Endothelial cell (in vitro differentiated cells): ENCODE data around the gene NEURL1. TPM values are rescaled to one million over a fixed set of nuclear protein-coding genes. Genes with fewer than 3 reads are reported as not detected.
"Not testable (repeated sequence)": the region's sequence is repeated elsewhere in the genome, so short reads cannot be mapped to it uniquely, and the experiment has no call there.

Experiments
- DNase-seq: peaks from one replicate; pipeline ENCODE4 v3.0.0; 2021; ENCODE audit warnings: low spot score
- H3K27ac Mint-ChIP-seq: one replicate; pipeline ENCODE4 v1.8.0; 2021; ENCODE audit warnings: mixed read lengths, inconsistent platforms; ENCODE audit not compliant: unreplicated experiment
- H3K27me3 Mint-ChIP-seq: one replicate; pipeline ENCODE4 v1.8.0; 2021; ENCODE audit warnings: mild to moderate bottlenecking, moderate library complexity, mixed read lengths, inconsistent platforms; ENCODE audit not compliant: unreplicated experiment
- H3K36me3 Mint-ChIP-seq: one replicate; pipeline ENCODE4 v1.8.0; 2021; ENCODE audit warnings: mild to moderate bottlenecking, low read depth, mixed read lengths, inconsistent platforms; ENCODE audit not compliant: unreplicated experiment
- H3K4me1 Mint-ChIP-seq: one replicate; pipeline ENCODE4 v1.8.0; 2021; ENCODE audit warnings: mild to moderate bottlenecking, mixed read lengths, inconsistent platforms; ENCODE audit not compliant: unreplicated experiment
- H3K4me3 Mint-ChIP-seq: one replicate; pipeline ENCODE4 v1.8.0; 2021; ENCODE audit warnings: mild to moderate bottlenecking, mixed read lengths, inconsistent platforms; ENCODE audit not compliant: unreplicated experiment
- H3K9me3 Mint-ChIP-seq: one replicate; pipeline ENCODE4 v1.8.0; 2021; ENCODE audit warnings: mixed read lengths, inconsistent platforms; ENCODE audit not compliant: unreplicated experiment
- CTCF ChIP-seq: fragments of 200-600 bp; sonication (generic); IDR thresholded peaks from one replicate; pipeline ENCODE4 v1.5.0; 2021; ENCODE audit warnings: antibody characterized with exemption; ENCODE audit not compliant: unreplicated experiment
- total RNA-seq: library from RNA; stranded (reverse); fragmentation: NEBNext Ultra II Directional; extraction: Animal tissue kit (Norgen Biotek cat#: 25700); gene quantifications from one replicate; pipeline ENCODE4 v1.2.1, GENCODE V29; 2021; ENCODE audit not compliant: unreplicated experiment

NEURL1 gene
- total RNA-seq, 1 donor from 2014 or later: 0.69 TPM

- no peak for TF ChIP-seq CTCF
Observed at GRCh38 chr10:103476046-103476768, 17.3 kb upstream of the NEURL1 start.

GRCh38 chr10:103478671-103479070, 14.8 kb upstream of the NEURL1 start:
- TF ChIP-seq CTCF: no peak
- Mint-ChIP-seq H3K4me3 (no peak overlapping the region), H3K27ac (no peak overlapping the region), H3K4me1 (no peaks in the 10 kb centered on the region), H3K27me3 (peaks cover 5% of the 10 kb centered on the region), H3K9me3 (no peaks in the 10 kb centered on the region), H3K36me3 (no peaks in the 10 kb centered on the region)
- no peak for DNase-seq

More at GRCh38 chr10:103476046-103476768, 17.3 kb upstream of the NEURL1 start:
- peak; percentile 46 for DNase-seq
- no peaks in the 10 kb centered on the region for H3K36me3 Mint-ChIP-seq
- H3K4me3 Mint-ChIP-seq: no peak overlapping the region
- peaks cover 5% of the 10 kb centered on the region for H3K27me3 Mint-ChIP-seq
- H3K4me1 Mint-ChIP-seq: no peaks in the 10 kb centered on the region
- H3K27ac Mint-ChIP-seq: no peak overlapping the region
- H3K9me3 Mint-ChIP-seq: no peaks in the 10 kb centered on the region

- H3K4me3 Mint-ChIP-seq: no peak within 1 kb of the TSS
- H3K9me3 Mint-ChIP-seq: no peaks in the 10 kb centered on the region
- no peak for TF ChIP-seq CTCF
- H3K27me3 Mint-ChIP-seq: peaks cover 5% of the 10 kb centered on the region
- H3K4me1 Mint-ChIP-seq: no peaks in the 10 kb centered on the region
- no peak for DNase-seq
- H3K27ac Mint-ChIP-seq: no peak within 1 kb of the TSS
- no peaks in the 10 kb centered on the region for H3K36me3 Mint-ChIP-seq
Observed at GRCh38 chr10:103479135-103479534, 14.4 kb upstream of the NEURL1 start, which contains the start of gene CALHM3. TSS of gene CALHM3 (minus strand) at chr10:103479240. CDS start at chr10:103479032, 208 bp downstream.

- no peaks in the 10 kb centered on the region for H3K36me3 Mint-ChIP-seq
- H3K4me3 Mint-ChIP-seq: no peak overlapping the region
- no peaks in the 10 kb centered on the region for H3K9me3 Mint-ChIP-seq
- TF ChIP-seq CTCF: no peak
- H3K27ac Mint-ChIP-seq: no peak overlapping the region
- no peaks in the 10 kb centered on the region for H3K4me1 Mint-ChIP-seq
- no peak for DNase-seq
- H3K27me3 Mint-ChIP-seq: peaks cover 5% of the 10 kb centered on the region
Observed at GRCh38 chr10:103480521-103480920, 13.0 kb upstream of the NEURL1 start.

- H3K4me3 Mint-ChIP-seq: no peak overlapping the region
- peak; percentile 50 for DNase-seq
- H3K27me3 Mint-ChIP-seq: peaks cover 5% of the 10 kb centered on the region
- peak; percentile 75 for TF ChIP-seq CTCF
- H3K4me1 Mint-ChIP-seq: no peaks in the 10 kb centered on the region
- no peaks in the 10 kb centered on the region for H3K9me3 Mint-ChIP-seq
- H3K36me3 Mint-ChIP-seq: no peaks in the 10 kb centered on the region
- H3K27ac Mint-ChIP-seq: no peak overlapping the region
Observed at GRCh38 chr10:103481974-103482531, 11.5 kb upstream of the NEURL1 start.

GRCh38 chr10:103486635-103487409, 6.7 kb upstream of the NEURL1 start:
- not testable (repeated sequence) for H3K27ac Mint-ChIP-seq, H3K36me3 Mint-ChIP-seq, H3K4me3 Mint-ChIP-seq, H3K9me3 Mint-ChIP-seq, H3K27me3 Mint-ChIP-seq, H3K4me1 Mint-ChIP-seq, DNase-seq
